Endodermal cell (in vitro differentiated cells): ENCODE results near the gene OGN. TPM values are rescaled to one million over a fixed set of nuclear protein-coding genes. Genes with fewer than 3 reads are reported as not detected.

Experiments
- DNase-seq: peaks from one replicate; pipeline ENCODE4 v3.0.0-alpha.2; 2017
- H3K27ac ChIP-seq: 2 replicates; pipeline ENCODE4 v1.5.1; 2013; ENCODE audit warnings: mild to moderate bottlenecking, low read depth, low read length, moderate library complexity
- H3K27me3 ChIP-seq: 2 replicates; pipeline ENCODE4 v1.6.1; 2013; ENCODE audit warnings: mild to moderate bottlenecking, low read length, moderate library complexity; ENCODE audit not compliant: insufficient read depth, control insufficient read depth, poor library complexity, severe bottlenecking
- H3K36me3 ChIP-seq: 2 replicates; pipeline ENCODE4 v1.7.0; 2013; ENCODE audit warnings: mild to moderate bottlenecking, low read length, moderate library complexity; ENCODE audit not compliant: control insufficient read depth, insufficient read depth
- H3K4me1 ChIP-seq: one replicate; pipeline ENCODE4 v1.7.0; 2013; ENCODE audit warnings: low read length; ENCODE audit not compliant: control insufficient read depth, insufficient read depth
- H3K4me3 ChIP-seq: 2 replicates; pipeline ENCODE4 v1.5.1; 2013; ENCODE audit warnings: mild to moderate bottlenecking, low read length, moderate library complexity
- H3K9ac ChIP-seq: 2 replicates; pipeline ENCODE4 v1.6.1; 2013; ENCODE audit warnings: mild to moderate bottlenecking, low read length, moderate library complexity; ENCODE audit not compliant: poor library complexity, severe bottlenecking; ENCODE audit errors: extremely low read depth
- H3K9me3 ChIP-seq: 2 replicates; pipeline ENCODE4 v1.6.1; 2013; ENCODE audit warnings: mild to moderate bottlenecking, low read length, moderate library complexity; ENCODE audit not compliant: control insufficient read depth
- H3K27ac Mint-ChIP-seq: 2 replicates; pipeline ENCODE4 v1.8.0; 2020; ENCODE audit warnings: mixed read lengths
- H3K27me3 Mint-ChIP-seq: 2 replicates; pipeline ENCODE4 v1.8.0; 2021; ENCODE audit warnings: mild to moderate bottlenecking, mixed read lengths; ENCODE audit not compliant: insufficient read depth
- H3K36me3 Mint-ChIP-seq: 2 replicates; pipeline ENCODE4 v1.8.0; 2020; ENCODE audit warnings: low read depth, mixed read lengths
- H3K4me1 Mint-ChIP-seq: 2 replicates; pipeline ENCODE4 v1.8.0; 2020; ENCODE audit warnings: mixed read lengths
- H3K4me3 Mint-ChIP-seq: 2 replicates; pipeline ENCODE4 v1.8.0; 2020; ENCODE audit warnings: mild to moderate bottlenecking, moderate library complexity, mixed read lengths
- H3K9me3 Mint-ChIP-seq: 2 replicates; pipeline ENCODE4 v1.8.0; 2020; ENCODE audit warnings: mild to moderate bottlenecking, mixed read lengths
- WGBS, 2 experiments: methylation state at CpG; one replicate each; pipeline versions ENCODE4 v1.1.5 to v1.1.7; 2013; ENCODE audit warnings: missing lambda C conversion rate in 2 of 2, mixed read lengths in 1 of 2; ENCODE audit not compliant: insufficient coverage in 1 of 2, insufficient read length in 1 of 2; 5-methylcytosine and 5-hydroxymethylcytosine counted together
- total RNA-seq, 2 donors: library from RNA; stranded (reverse); fragmentation: NEBNext Ultra II Directional in 1 of 2; extraction: Animal tissue kit (Norgen Biotek cat#: 25700) in 1 of 2; gene quantifications; 2 replicates in 1 of 2; 3 replicates in 1 of 2; pipeline ENCODE4 v1.2.1, GENCODE V29; 2021
- TF ChIP-seq, protein P1 (sequence below): fragments of 200-600 bp; sonication (generic); conservative IDR thresholded peaks from 2 replicates; pipeline ENCODE4 v1.5.0; 2021; ENCODE audit warnings: antibody characterized with exemption, mild to moderate bottlenecking

Gene OGN
- total RNA-seq, 2 donors from 2014 or later, result not detected

DNA sequence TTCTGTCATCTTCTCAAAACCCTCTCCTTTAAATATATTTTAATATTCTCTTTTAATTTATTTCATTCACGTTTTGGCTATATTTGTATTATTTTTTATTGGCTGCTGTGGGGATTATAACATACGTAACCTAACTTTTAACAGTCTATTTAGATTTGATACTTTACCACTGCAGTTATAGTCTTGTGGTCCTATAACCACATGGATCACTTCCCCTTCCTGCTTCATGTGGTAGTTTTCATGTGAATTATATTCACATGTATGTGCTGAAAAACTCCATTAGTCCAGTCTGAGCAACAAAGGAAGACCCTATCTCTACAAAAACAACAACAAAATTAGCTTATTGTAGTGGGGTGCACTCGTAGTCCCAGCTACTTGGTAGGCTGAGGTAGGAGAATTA, 44.3 kb downstream of the OGN start:
- Mint-ChIP-seq H3K36me3 (peaks cover 22% of the 10 kb centered on the region), H3K4me3 (no peak overlapping the region), H3K27me3 (no peaks in the 10 kb centered on the region), H3K4me1 (no peaks in the 10 kb centered on the region), H3K9me3 (peaks cover 25% of the 10 kb centered on the region), H3K27ac (no peak overlapping the region)
- Histone ChIP-seq H3K4me3 (no peak overlapping the region), H3K27me3 (no peaks in the 10 kb centered on the region), H3K9me3 (peaks cover 20% of the 10 kb centered on the region), H3K27ac (no peak overlapping the region), H3K9ac (no peak overlapping the region), H3K36me3 (no peaks in the 10 kb centered on the region), H3K4me1 (no peaks in the 10 kb centered on the region)
- TF ChIP-seq, protein P1, sequence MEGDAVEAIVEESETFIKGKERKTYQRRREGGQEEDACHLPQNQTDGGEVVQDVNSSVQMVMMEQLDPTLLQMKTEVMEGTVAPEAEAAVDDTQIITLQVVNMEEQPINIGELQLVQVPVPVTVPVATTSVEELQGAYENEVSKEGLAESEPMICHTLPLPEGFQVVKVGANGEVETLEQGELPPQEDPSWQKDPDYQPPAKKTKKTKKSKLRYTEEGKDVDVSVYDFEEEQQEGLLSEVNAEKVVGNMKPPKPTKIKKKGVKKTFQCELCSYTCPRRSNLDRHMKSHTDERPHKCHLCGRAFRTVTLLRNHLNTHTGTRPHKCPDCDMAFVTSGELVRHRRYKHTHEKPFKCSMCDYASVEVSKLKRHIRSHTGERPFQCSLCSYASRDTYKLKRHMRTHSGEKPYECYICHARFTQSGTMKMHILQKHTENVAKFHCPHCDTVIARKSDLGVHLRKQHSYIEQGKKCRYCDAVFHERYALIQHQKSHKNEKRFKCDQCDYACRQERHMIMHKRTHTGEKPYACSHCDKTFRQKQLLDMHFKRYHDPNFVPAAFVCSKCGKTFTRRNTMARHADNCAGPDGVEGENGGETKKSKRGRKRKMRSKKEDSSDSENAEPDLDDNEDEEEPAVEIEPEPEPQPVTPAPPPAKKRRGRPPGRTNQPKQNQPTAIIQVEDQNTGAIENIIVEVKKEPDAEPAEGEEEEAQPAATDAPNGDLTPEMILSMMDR, result no peak
- DNase-seq, result no peak
- 100% methylated on average over 2 of the region's 3 CpGs; no CpG with 5 or more reads in 1 of the 2 experiments for WGBS, 2 experiments

DNA sequence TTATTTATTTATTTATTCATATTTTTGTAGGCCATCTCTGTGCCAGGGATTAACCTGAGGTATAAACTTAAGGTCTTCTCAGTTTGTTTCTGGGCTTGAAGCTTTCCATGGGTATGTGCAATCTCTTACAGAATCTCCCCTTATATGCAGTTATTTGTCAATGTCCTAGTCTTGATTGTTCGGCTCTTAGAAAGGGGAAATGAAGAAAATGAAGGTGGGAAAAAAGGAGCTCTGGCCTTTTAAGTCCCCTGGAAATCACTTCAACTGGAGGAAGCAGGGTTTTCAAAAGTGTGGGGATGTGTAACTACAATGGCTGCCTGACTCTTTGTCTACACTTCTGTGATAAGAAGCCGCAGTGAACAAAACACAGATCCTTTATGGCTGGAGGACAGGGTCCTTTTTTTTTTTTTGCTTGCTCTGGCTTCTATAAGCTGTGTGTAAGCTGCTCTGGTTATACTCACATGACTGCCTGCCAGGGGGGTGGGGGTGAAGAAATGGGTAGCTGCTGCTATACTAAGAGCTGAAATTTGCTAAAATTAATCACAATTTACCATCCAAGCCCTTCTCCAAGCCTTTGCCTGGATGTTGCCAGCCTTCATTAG, 44.9 kb downstream of the OGN start:
- WGBS, 2 experiments, result 87% methylated on average over 2 of the region's 2 CpGs; no CpG with 5 or more reads in 1 of the 2 experiments
- Mint-ChIP-seq H3K36me3 (peaks cover 26% of the 10 kb centered on the region), H3K4me1 (no peaks in the 10 kb centered on the region), H3K9me3 (peaks cover 31% of the 10 kb centered on the region), H3K27ac (no peak overlapping the region), H3K4me3 (no peak overlapping the region), H3K27me3 (no peaks in the 10 kb centered on the region)
- no peak overlapping the region for H3K4me3 ChIP-seq
- H3K9me3 ChIP-seq, result peaks cover 26% of the 10 kb centered on the region
- no peak overlapping the region for H3K27ac ChIP-seq
- H3K27me3 ChIP-seq, result no peaks in the 10 kb centered on the region
- DNase-seq, result no peak
- H3K36me3 ChIP-seq, result no peaks in the 10 kb centered on the region
- no peak overlapping the region for H3K9ac ChIP-seq
- TF ChIP-seq, protein P1, result no peak
- H3K4me1 ChIP-seq, result no peaks in the 10 kb centered on the region

DNA sequence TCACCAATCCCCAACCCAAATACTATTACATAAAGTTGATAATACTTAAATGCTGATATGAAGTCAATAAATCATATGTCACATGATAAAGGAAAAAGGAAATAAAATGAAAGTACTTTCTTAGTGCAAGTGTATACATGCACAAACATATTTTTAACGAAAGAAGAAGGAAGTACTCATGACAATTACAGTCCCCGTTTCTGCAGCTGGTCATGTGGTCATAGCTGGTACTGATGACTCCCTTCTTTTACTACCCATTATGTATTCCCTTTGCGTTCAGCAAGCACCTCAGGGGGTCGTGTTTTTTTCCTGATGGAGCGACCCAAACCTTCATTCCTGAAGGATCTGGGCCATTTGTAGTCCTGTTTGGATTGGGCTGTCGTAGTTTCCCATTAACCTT, 51.3 kb downstream of the OGN start:
- no peaks in the 10 kb centered on the region for H3K27me3 ChIP-seq
- Mint-ChIP-seq H3K36me3 (peaks cover 41% of the 10 kb centered on the region), H3K9me3 (peaks cover 45% of the 10 kb centered on the region), H3K27me3 (no peaks in the 10 kb centered on the region), H3K27ac (no peak overlapping the region), H3K4me1 (no peaks in the 10 kb centered on the region), H3K4me3 (no peak overlapping the region)
- peaks cover 43% of the 10 kb centered on the region for H3K9me3 ChIP-seq
- H3K36me3 ChIP-seq, result no peaks in the 10 kb centered on the region
- no peaks in the 10 kb centered on the region for H3K4me1 ChIP-seq
- 93 to 96% methylated on average over 5 to 6 of the region's 6 CpGs for WGBS, 2 experiments
- TF ChIP-seq, protein P1, result no peak
- H3K27ac ChIP-seq, result no peak overlapping the region
- H3K4me3 ChIP-seq, result no peak overlapping the region
- DNase-seq, result no peak
- H3K9ac ChIP-seq, result no peak overlapping the region
